ENCODE measurements around the gene PRKN.

The PRKN gene

GRCh38 chr6:161557333-161558107, 1170.0 kb downstream of the PRKN start:
- 90% methylated on average over 8 of the region's 9 CpGs for WGBS
- H3K4me1 ChIP-seq (ENCODE audit: insufficient read depth, low read length), result no peaks in the 10 kb centered on the region

DNA sequence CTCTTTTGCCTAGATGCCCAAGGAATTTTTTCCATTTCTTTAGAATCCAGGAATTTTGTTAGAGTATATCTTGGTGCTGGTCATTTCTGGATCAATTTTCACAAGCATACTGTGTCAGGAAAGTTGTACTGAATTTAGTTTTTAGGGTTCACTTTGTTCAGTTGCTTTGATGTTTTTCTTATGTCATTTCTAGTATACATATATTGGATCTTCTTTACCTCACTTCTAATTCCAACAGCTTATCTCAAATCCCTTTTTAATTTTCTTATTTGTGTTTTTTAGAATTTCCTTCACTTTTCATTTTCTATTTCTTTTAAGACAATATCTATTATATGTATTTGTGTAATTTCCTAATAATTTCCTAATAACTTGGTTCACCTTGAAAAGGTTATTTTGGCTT, 1172.7 kb downstream of the PRKN start:
- no peak overlapping the region for H3K27ac ChIP-seq (ENCODE audit: low read depth, low read length)
- H3K27me3 ChIP-seq (ENCODE audit: insufficient read depth, low read length), result no peaks in the 10 kb centered on the region
- H3K4me3 ChIP-seq (ENCODE audit: low read length), result no peak overlapping the region
- no peaks in the 10 kb centered on the region for H3K36me3 ChIP-seq (ENCODE audit: insufficient read depth, low read length)
- peaks cover 20% of the 10 kb centered on the region for H3K9me3 ChIP-seq (ENCODE audit: insufficient read depth, low read depth, low read length)
- H3K4me1 ChIP-seq (ENCODE audit: insufficient read depth, low read length), result peaks cover 6% of the 10 kb centered on the region; the same call in 1 of the 2 replicates
- H3K9ac ChIP-seq (ENCODE audit: low read depth, low read length), result no peak overlapping the region

More at GRCh38 chr6:161557333-161558107, 1170.0 kb downstream of the PRKN start:
- no peaks in the 10 kb centered on the region for H3K36me3 ChIP-seq (ENCODE audit: insufficient read depth, low read length)
- no peak overlapping the region for H3K9ac ChIP-seq (ENCODE audit: low read depth, low read length)
- no peak overlapping the region for H3K4me3 ChIP-seq (ENCODE audit: low read length)
- H3K27me3 ChIP-seq (ENCODE audit: insufficient read depth, low read length), result no peaks in the 10 kb centered on the region
- no peak overlapping the region for H3K27ac ChIP-seq (ENCODE audit: low read depth, low read length)
- peaks cover 20% of the 10 kb centered on the region for H3K9me3 ChIP-seq (ENCODE audit: insufficient read depth, low read depth, low read length)

DNA sequence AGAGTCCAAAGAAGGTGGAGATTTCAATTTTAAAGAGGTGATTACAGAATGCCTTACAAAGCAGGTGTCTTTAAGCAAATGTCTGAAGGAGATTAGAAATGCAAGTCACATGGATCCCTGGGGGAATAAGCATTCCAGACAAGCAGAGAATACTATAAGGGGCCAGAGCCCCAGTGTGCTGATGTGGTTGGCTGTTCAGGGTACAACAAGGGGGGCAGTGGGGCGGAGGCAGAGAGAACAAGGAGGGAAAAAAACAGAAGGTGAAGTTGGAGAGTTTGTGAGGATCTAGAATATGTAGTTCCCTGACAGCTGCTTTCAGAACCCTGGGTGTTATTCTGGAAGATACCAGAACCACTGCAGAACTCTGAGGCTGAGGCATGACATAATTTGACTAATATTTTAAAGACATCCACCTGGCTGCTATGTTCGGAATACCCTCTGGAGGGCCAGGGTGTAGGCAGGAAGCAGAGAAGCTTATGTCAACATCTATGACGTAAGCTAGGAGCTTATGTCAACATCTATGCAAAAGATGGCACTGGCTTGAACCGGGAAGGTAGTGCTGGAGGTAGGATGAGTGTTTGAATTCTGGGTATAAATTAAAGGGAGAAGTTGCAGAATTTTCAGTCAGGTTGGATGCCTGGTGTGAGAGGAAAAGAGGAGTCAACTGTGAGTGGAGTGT, 1177.5 kb downstream of the PRKN start:
- H3K27me3 ChIP-seq (ENCODE audit: insufficient read depth, low read length), result no peaks in the 10 kb centered on the region
- H3K4me1 ChIP-seq (ENCODE audit: insufficient read depth, low read length), result peaks cover 14% of the 10 kb centered on the region
- no peaks in the 10 kb centered on the region for H3K36me3 ChIP-seq (ENCODE audit: insufficient read depth, low read length)
- 82% methylated on average over 4 of the region's 4 CpGs for WGBS
- H3K9ac ChIP-seq (ENCODE audit: low read depth, low read length), result no peak overlapping the region
- H3K4me3 ChIP-seq (ENCODE audit: low read length), result no peak overlapping the region
- peaks cover 15% of the 10 kb centered on the region for H3K9me3 ChIP-seq (ENCODE audit: insufficient read depth, low read depth, low read length)
- no peak overlapping the region for H3K27ac ChIP-seq (ENCODE audit: low read depth, low read length)

GRCh38 chr6:161548713-161549296, 1178.8 kb downstream of the PRKN start:
- no peak overlapping the region for H3K4me3 ChIP-seq (ENCODE audit: low read length)
- WGBS, result 90% methylated on average over 9 of the region's 9 CpGs
- H3K9me3 ChIP-seq (ENCODE audit: insufficient read depth, low read depth, low read length), result peaks cover 4% of the 10 kb centered on the region; the same call in 1 of the 2 replicates
- no peak overlapping the region for H3K27ac ChIP-seq (ENCODE audit: low read depth, low read length)
- no peaks in the 10 kb centered on the region for H3K36me3 ChIP-seq (ENCODE audit: insufficient read depth, low read length)
- H3K27me3 ChIP-seq (ENCODE audit: insufficient read depth, low read length), result no peaks in the 10 kb centered on the region
- peaks cover 14% of the 10 kb centered on the region for H3K4me1 ChIP-seq (ENCODE audit: insufficient read depth, low read length)
- no peak overlapping the region for H3K9ac ChIP-seq (ENCODE audit: low read depth, low read length)

DNA sequence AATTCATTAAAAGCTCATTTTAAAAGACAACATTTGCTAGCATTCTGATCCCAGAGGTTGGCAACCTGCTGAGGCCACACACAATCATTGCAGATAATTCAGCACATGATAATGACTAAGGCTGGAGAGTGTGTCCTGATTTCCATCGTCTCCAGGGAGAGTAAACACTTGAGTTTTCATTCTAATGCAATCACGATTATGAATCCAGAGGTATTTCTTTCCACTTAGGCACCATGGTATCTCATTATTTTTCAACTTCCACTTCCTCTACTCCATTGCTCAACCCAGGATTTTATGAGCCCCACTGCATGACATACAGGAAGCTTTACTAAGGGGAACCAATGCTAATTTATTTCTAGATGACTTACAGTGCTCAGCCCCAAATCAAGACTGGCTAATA, 1179.9 kb downstream of the PRKN start:
- Histone ChIP-seq H3K27me3 (ENCODE audit: insufficient read depth, low read length) (no peaks in the 10 kb centered on the region), H3K9ac (ENCODE audit: low read depth, low read length) (no peak overlapping the region), H3K4me3 (ENCODE audit: low read length) (no peak overlapping the region), H3K27ac (ENCODE audit: low read depth, low read length) (no peak overlapping the region), H3K4me1 (ENCODE audit: insufficient read depth, low read length) (peaks cover 14% of the 10 kb centered on the region), H3K9me3 (ENCODE audit: insufficient read depth, low read depth, low read length) (no peaks in the 10 kb centered on the region), H3K36me3 (ENCODE audit: insufficient read depth, low read length) (no peaks in the 10 kb centered on the region)
- WGBS, result 72% methylated on average over 2 of the region's 2 CpGs

DNA sequence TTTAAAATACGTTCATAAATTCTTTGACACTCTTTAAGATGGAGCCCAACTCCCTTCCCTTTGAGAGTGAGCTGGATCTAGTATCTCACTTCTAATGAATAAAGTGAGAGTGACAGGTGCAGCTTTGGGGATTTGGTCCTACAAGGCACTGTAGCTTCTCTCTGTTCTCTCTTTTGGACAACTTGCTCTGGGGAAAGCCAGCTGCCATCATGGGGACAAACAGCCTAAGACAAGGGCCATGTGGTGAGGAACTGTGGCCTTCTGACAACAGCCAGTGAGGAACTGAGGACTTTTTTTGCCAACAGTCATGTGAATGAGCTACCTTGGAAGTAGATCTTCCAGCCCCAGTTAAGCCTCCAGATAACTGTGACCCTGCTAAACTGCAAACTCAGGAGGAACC, 1180.9 kb downstream of the PRKN start:
- 100% methylated on average over 1 of the region's 1 CpG for WGBS
- H3K9ac ChIP-seq (ENCODE audit: low read depth, low read length), result no peak overlapping the region

DNA sequence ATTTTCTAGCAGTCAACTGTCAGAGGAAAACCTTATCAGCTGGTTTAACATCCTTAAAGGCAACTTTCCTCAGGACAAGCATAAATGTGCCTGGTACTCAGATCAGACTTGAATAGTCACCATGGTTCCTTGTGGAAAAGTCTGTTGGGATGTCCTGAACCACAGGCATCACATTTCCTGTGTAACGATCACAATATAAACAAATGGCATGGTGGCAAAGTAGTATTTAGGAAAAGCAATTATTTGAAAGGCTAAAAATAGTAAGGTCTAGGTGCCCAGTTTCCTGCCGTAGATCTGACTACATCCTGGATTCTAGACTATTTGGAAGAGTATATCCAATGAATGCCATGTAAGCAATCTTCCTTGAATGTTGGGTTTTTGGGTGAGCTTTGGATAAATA, 1181.8 kb downstream of the PRKN start:
- Histone ChIP-seq H3K27ac (ENCODE audit: low read depth, low read length) (no peak overlapping the region), H3K4me1 (ENCODE audit: insufficient read depth, low read length) (peaks cover 14% of the 10 kb centered on the region), H3K4me3 (ENCODE audit: low read length) (no peak overlapping the region), H3K36me3 (ENCODE audit: insufficient read depth, low read length) (no peaks in the 10 kb centered on the region), H3K9me3 (ENCODE audit: insufficient read depth, low read depth, low read length) (no peaks in the 10 kb centered on the region), H3K9ac (ENCODE audit: low read depth, low read length) (no peak overlapping the region), H3K27me3 (ENCODE audit: insufficient read depth, low read length) (no peaks in the 10 kb centered on the region)
- 94% methylated on average over 2 of the region's 2 CpGs for WGBS

More for the DNA sequence above, 1180.9 kb downstream of the PRKN start:
- H3K36me3 ChIP-seq (ENCODE audit: insufficient read depth, low read length), result no peaks in the 10 kb centered on the region
- no peaks in the 10 kb centered on the region for H3K9me3 ChIP-seq (ENCODE audit: insufficient read depth, low read depth, low read length)
- no peaks in the 10 kb centered on the region for H3K27me3 ChIP-seq (ENCODE audit: insufficient read depth, low read length)
- no peak overlapping the region for H3K27ac ChIP-seq (ENCODE audit: low read depth, low read length)
- peaks cover 14% of the 10 kb centered on the region for H3K4me1 ChIP-seq (ENCODE audit: insufficient read depth, low read length)
- no peak overlapping the region for H3K4me3 ChIP-seq (ENCODE audit: low read length)

- WGBS, result 91% methylated on average over 10 of the region's 10 CpGs
- no peak overlapping the region for H3K27ac ChIP-seq (ENCODE audit: low read depth, low read length)
Measured at GRCh38 chr6:161544801-161545480, 1182.6 kb downstream of the PRKN start.

DNA sequence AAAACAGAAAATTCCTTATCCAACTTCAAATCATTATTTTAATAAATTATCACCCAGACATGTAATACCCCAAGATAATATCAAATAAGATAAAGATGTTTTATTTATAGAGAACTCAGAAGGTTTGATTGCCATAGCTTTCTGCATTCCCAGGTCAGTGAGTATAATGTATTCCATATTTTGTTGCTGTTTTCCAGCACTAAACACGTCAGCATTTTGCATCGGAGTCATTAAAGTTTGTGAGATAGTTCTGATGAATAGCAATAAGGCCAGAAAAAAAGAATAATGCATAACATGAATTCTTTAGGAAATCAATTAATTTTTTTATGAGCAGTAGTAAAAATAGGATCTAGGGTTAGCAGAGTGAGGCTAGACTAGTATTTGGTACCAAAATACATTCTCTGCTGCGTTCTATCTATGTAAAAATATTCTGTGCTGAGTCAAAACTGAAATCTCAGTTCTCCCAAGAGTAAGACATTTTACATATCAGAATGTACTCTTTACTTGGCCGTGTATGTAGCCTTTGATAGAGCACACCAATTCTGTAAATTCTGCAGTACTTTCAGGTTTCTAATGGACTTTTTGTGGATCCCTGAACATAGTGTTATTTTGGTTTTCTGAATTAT, 1183.8 kb downstream of the PRKN start:
- no peak overlapping the region for H3K9ac ChIP-seq (ENCODE audit: low read depth, low read length)
- H3K4me1 ChIP-seq (ENCODE audit: insufficient read depth, low read length), result peaks cover 7% of the 10 kb centered on the region; the same call in 1 of the 2 replicates
- no peak overlapping the region for H3K27ac ChIP-seq (ENCODE audit: low read depth, low read length)
- no peaks in the 10 kb centered on the region for H3K9me3 ChIP-seq (ENCODE audit: insufficient read depth, low read depth, low read length)
- WGBS, result 85% methylated on average over 4 of the region's 4 CpGs
- no peaks in the 10 kb centered on the region for H3K27me3 ChIP-seq (ENCODE audit: insufficient read depth, low read length)
- no peak overlapping the region for H3K4me3 ChIP-seq (ENCODE audit: low read length)
- H3K36me3 ChIP-seq (ENCODE audit: insufficient read depth, low read length), result no peaks in the 10 kb centered on the region

More at GRCh38 chr6:161544801-161545480, 1182.6 kb downstream of the PRKN start:
- Histone ChIP-seq H3K27me3 (ENCODE audit: insufficient read depth, low read length) (no peaks in the 10 kb centered on the region), H3K4me3 (ENCODE audit: low read length) (no peak overlapping the region), H3K9me3 (ENCODE audit: insufficient read depth, low read depth, low read length) (no peaks in the 10 kb centered on the region), H3K36me3 (ENCODE audit: insufficient read depth, low read length) (no peaks in the 10 kb centered on the region), H3K9ac (ENCODE audit: low read depth, low read length) (no peak overlapping the region), H3K4me1 (ENCODE audit: insufficient read depth, low read length) (peaks cover 8% of the 10 kb centered on the region)

GRCh38 chr6:161542346-161542980, 1185.1 kb downstream of the PRKN start:
- Histone ChIP-seq H3K27ac (ENCODE audit: low read depth, low read length) (no peak overlapping the region), H3K4me1 (ENCODE audit: insufficient read depth, low read length) (peaks cover 4% of the 10 kb centered on the region; the same call in 1 of the 2 replicates), H3K9ac (ENCODE audit: low read depth, low read length) (no peak overlapping the region), H3K27me3 (ENCODE audit: insufficient read depth, low read length) (no peaks in the 10 kb centered on the region), H3K36me3 (ENCODE audit: insufficient read depth, low read length) (no peaks in the 10 kb centered on the region), H3K4me3 (ENCODE audit: low read length) (no peak overlapping the region), H3K9me3 (ENCODE audit: insufficient read depth, low read depth, low read length) (no peaks in the 10 kb centered on the region)
- WGBS, result 73% methylated on average over 4 of the region's 4 CpGs
